GM23338 (cell line): ENCODE results near the gene GPC6. TPM values are rescaled to one million over a fixed set of nuclear protein-coding genes. Genes with fewer than 3 reads are reported as not detected.

Source experiments
- ATAC-seq: fragments of 200-7000 bp; cut with Tn5 transposase; 3 replicates; pipeline ENCODE4 v1.9.1; 2020
- DNase-seq: peaks from one replicate; pipeline ENCODE4 v3.0.0-alpha.2; 2015; ENCODE audit warnings: low spot score
- H2AFZ ChIP-seq: fragments of 200-600 bp; sonication (generic); 2 replicates; pipeline ENCODE4 v1.8.0; 2016; ENCODE audit warnings: antibody characterized with exemption, mild to moderate bottlenecking, moderate library complexity
- H3F3A ChIP-seq: fragments of 200-600 bp; sonication (generic); replicated peaks from 2 replicates; pipeline ENCODE4 v1.8.0; 2017; ENCODE audit warnings: antibody characterized with exemption, mixed run types, low read depth
- H3K27ac ChIP-seq: fragments of 200-600 bp; sonication (generic); 2 replicates; pipeline ENCODE4 v1.6.1; 2016; ENCODE audit warnings: low read depth
- H3K27me3 ChIP-seq: fragments of 200-600 bp; sonication (generic); 2 replicates; pipeline ENCODE4 v1.8.0; 2016; ENCODE audit warnings: mild to moderate bottlenecking, mixed run types, moderate library complexity; ENCODE audit not compliant: insufficient read depth
- H3K36me3 ChIP-seq: fragments of 200-600 bp; sonication (generic); 2 replicates; pipeline ENCODE4 v1.8.0; 2016; ENCODE audit warnings: mild to moderate bottlenecking; ENCODE audit not compliant: insufficient read depth
- H3K4me1 ChIP-seq: fragments of 200-600 bp; sonication (generic); 2 replicates; pipeline ENCODE4 v1.8.0; 2016; ENCODE audit warnings: mild to moderate bottlenecking, moderate library complexity; ENCODE audit not compliant: insufficient read depth
- H3K4me2 ChIP-seq: fragments of 200-600 bp; sonication (generic); 2 replicates; pipeline ENCODE4 v1.7.1; 2017; ENCODE audit warnings: mixed run types
- H3K4me3 ChIP-seq: fragments of 200-600 bp; sonication (generic); 2 replicates; pipeline ENCODE4 v1.6.1; 2016; ENCODE audit warnings: mixed run types
- H3K79me2 ChIP-seq: fragments of 200-600 bp; sonication (generic); replicated peaks from 2 replicates; pipeline ENCODE4 v1.8.0; 2017; ENCODE audit warnings: mild to moderate bottlenecking; ENCODE audit not compliant: insufficient read depth
- H3K9me2 ChIP-seq: fragments of 200-600 bp; sonication (generic); 2 replicates; pipeline ENCODE4 v1.8.0; 2017; ENCODE audit not compliant: insufficient read depth
- H4K20me1 ChIP-seq: fragments of 200-600 bp; sonication (generic); replicated peaks from 2 replicates; pipeline ENCODE4 v1.8.0; 2017; ENCODE audit warnings: mild to moderate bottlenecking; ENCODE audit not compliant: insufficient read depth
- H3K27ac Mint-ChIP-seq: 2 replicates; pipeline ENCODE4 v1.8.0; 2020; ENCODE audit warnings: inconsistent platforms, mild to moderate bottlenecking, moderate library complexity, mixed read lengths
- H3K27me3 Mint-ChIP-seq: 3 replicates; pipeline ENCODE4 v1.8.0; 2022; ENCODE audit warnings: low read depth, mild to moderate bottlenecking, moderate library complexity, mixed read lengths, inconsistent platforms; ENCODE audit not compliant: insufficient read depth, poor library complexity
- H3K36me3 Mint-ChIP-seq: 3 replicates; pipeline ENCODE4 v1.8.0; 2021; ENCODE audit warnings: low read depth, mild to moderate bottlenecking, inconsistent platforms, moderate library complexity, mixed read lengths
- H3K4me1 Mint-ChIP-seq: 3 replicates; pipeline ENCODE4 v1.8.0; 2020; ENCODE audit warnings: mild to moderate bottlenecking, inconsistent platforms, mixed read lengths
- H3K4me3 Mint-ChIP-seq: 3 replicates; pipeline ENCODE4 v1.8.0; 2021; ENCODE audit warnings: moderate library complexity, mild to moderate bottlenecking, inconsistent platforms, mixed read lengths
- H3K9me3 Mint-ChIP-seq: 3 replicates; pipeline ENCODE4 v1.8.0; 2020; ENCODE audit warnings: moderate library complexity, mild to moderate bottlenecking, inconsistent platforms, mixed read lengths
- CREB1 ChIP-seq: fragments of 250-450 bp; sonication (Bioruptor Pico); IDR thresholded peaks from 2 replicates; pipeline ENCODE4 v1.5.0; 2020; ENCODE audit warnings: low read depth, mild to moderate bottlenecking, moderate library complexity
- CTCF ChIP-seq, 2 experiments: fragments of 200-600 bp in 1 of 2; sonication (generic) in 1 of 2; conservative IDR thresholded peaks; 2 replicates each; pipeline versions ENCODE4 v1.5.1 to v1.6.1; 2016 to 2017; ENCODE audit warnings: antibody characterized with exemption in 2 of 2, low read depth in 2 of 2, mild to moderate bottlenecking in 2 of 2, moderate library complexity in 1 of 2
- EZH2 ChIP-seq: fragments of 200-600 bp; sonication (generic); IDR thresholded peaks from one replicate; pipeline ENCODE4 v1.8.0; 2017; ENCODE audit warnings: antibody characterized with exemption, mild to moderate bottlenecking, low read depth; ENCODE audit not compliant: unreplicated experiment
- EZH2phosphoT487 ChIP-seq: fragments of 200-600 bp; sonication (generic); IDR thresholded peaks from one replicate; pipeline ENCODE4 v1.8.1; 2018; ENCODE audit warnings: antibody characterized with exemption; ENCODE audit not compliant: unreplicated experiment
- NANOG ChIP-seq: IDR thresholded peaks from 2 replicates; pipeline ENCODE4 v1.6.1; 2016; ENCODE audit warnings: antibody characterized with exemption, borderline replicate concordance
- POLR2AphosphoS5 ChIP-seq: IDR thresholded peaks from 2 replicates; pipeline ENCODE4 v1.6.1; 2016; ENCODE audit warnings: antibody characterized with exemption, low read depth
- STAT1 ChIP-seq: IDR thresholded peaks from one replicate; pipeline ENCODE4 v1.6.1; 2016; ENCODE audit warnings: antibody characterized with exemption; ENCODE audit not compliant: unreplicated experiment
- ZNF114 ChIP-seq: fragments of 250-450 bp; sonication (Bioruptor Pico); IDR thresholded peaks from 2 replicates; pipeline ENCODE4 v1.5.0; 2020; ENCODE audit warnings: mild to moderate bottlenecking, moderate library complexity
- ZNF331 ChIP-seq: fragments of 250-450 bp; sonication (Bioruptor Pico); IDR thresholded peaks from 2 replicates; pipeline ENCODE4 v1.5.0; 2020; ENCODE audit warnings: low read depth, mild to moderate bottlenecking, moderate library complexity
- polyA plus RNA-seq: library from polyadenylated mRNA; unstranded; fragments of >200 nt; fragmentation: Nextera tagmentation; extraction: Ambion mirVana; gene quantifications from 2 replicates; pipeline ENCODE4 v1.2.1, GENCODE V29; 2016
- total RNA-seq: library from RNA; depleted of rRNA; stranded (reverse); fragments of >200 nt; shearing (Covaris generic); gene quantifications from 2 replicates; pipeline ENCODE4 v1.2.3, GENCODE V29; 2014
- TF ChIP-seq, protein P1 (sequence below): IDR thresholded peaks from 2 replicates; pipeline ENCODE4 v1.6.1; 2016; ENCODE audit warnings: antibody characterized with exemption
- TF ChIP-seq, protein P2 (sequence below): IDR thresholded peaks from one replicate; pipeline ENCODE4 v1.6.1; 2018; ENCODE audit warnings: antibody characterized with exemption; ENCODE audit not compliant: unreplicated experiment

GPC6 gene
- total and polyA plus RNA-seq, 2 experiments from 2014 or later: 6.4 to 28.6 TPM

GRCh38 chr13:93674337-93674755 is 447.7 kb downstream of the GPC6 start:
- no peak overlapping the region for H3K4me2 ChIP-seq
- H3K36me3 Mint-ChIP-seq: peaks cover 4% of the 10 kb centered on the region
- H3K4me3 Mint-ChIP-seq: no peak overlapping the region
- no peaks in the 10 kb centered on the region for H3K4me1 Mint-ChIP-seq
- no peaks in the 10 kb centered on the region for H3K36me3 ChIP-seq
- no peak overlapping the region for H3K27ac Mint-ChIP-seq
- ATAC-seq: no peak
- no peaks in the 10 kb centered on the region for H4K20me1 ChIP-seq
- no peak overlapping the region for H3K27ac ChIP-seq
- H3K27me3 Mint-ChIP-seq: no peaks in the 10 kb centered on the region
- H3K9me3 Mint-ChIP-seq: peaks cover 4% of the 10 kb centered on the region; the same call in 2 of the 3 replicates
- H3F3A ChIP-seq: no peaks in the 10 kb centered on the region
- no peak overlapping the region for H2AFZ ChIP-seq
- no peak overlapping the region for H3K4me3 ChIP-seq
- no peak for DNase-seq
- no peaks in the 10 kb centered on the region for H3K4me1 ChIP-seq
- TF ChIP-seq, protein P1, sequence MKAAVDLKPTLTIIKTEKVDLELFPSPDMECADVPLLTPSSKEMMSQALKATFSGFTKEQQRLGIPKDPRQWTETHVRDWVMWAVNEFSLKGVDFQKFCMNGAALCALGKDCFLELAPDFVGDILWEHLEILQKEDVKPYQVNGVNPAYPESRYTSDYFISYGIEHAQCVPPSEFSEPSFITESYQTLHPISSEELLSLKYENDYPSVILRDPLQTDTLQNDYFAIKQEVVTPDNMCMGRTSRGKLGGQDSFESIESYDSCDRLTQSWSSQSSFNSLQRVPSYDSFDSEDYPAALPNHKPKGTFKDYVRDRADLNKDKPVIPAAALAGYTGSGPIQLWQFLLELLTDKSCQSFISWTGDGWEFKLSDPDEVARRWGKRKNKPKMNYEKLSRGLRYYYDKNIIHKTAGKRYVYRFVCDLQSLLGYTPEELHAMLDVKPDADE: no peak
- TF ChIP-seq POLR2AphosphoS5 (no peak), ZNF114 (CRISPR knock-in tag) (no peak), EZH2phosphoT487 (no peak), STAT1 (no peak), NANOG (no peak), CTCF (conservative IDR thresholded peaks at IDR 0.05; ENCODE audit: low read depth in 2 of 2) (no peak), EZH2 (no peak)
- H3K79me2 ChIP-seq: no peaks in the 10 kb centered on the region
- H3K27me3 ChIP-seq: no peaks in the 10 kb centered on the region
- no peaks in the 10 kb centered on the region for H3K9me2 ChIP-seq

GRCh38 chr13:93680329-93680728 is 453.7 kb downstream of the GPC6 start:
- DNase-seq: peak; percentile 13

More at GRCh38 chr13:93680329-93680728, 453.7 kb downstream of the GPC6 start:
- Histone ChIP-seq H3K4me2 (no peak overlapping the region), H3K27me3 (no peaks in the 10 kb centered on the region), H3K27ac (no peak overlapping the region), H3K4me1 (no peaks in the 10 kb centered on the region), H3K4me3 (no peak overlapping the region), H4K20me1 (no peaks in the 10 kb centered on the region), H3K36me3 (no peaks in the 10 kb centered on the region), H3K9me2 (no peaks in the 10 kb centered on the region), H3K79me2 (no peaks in the 10 kb centered on the region), H3F3A (no peaks in the 10 kb centered on the region), H2AFZ (no peak overlapping the region)
- Mint-ChIP-seq H3K36me3 (no peaks in the 10 kb centered on the region), H3K9me3 (no peaks in the 10 kb centered on the region), H3K4me3 (no peak overlapping the region), H3K27me3 (no peaks in the 10 kb centered on the region), H3K27ac (no peak overlapping the region), H3K4me1 (peaks cover 5% of the 10 kb centered on the region; the same call in 1 of the 3 replicates)
- no peak for ATAC-seq
- TF ChIP-seq ZNF114 (CRISPR knock-in tag) (no peak), CREB1 (no peak), CTCF (conservative IDR thresholded peaks at IDR 0.05; ENCODE audit: low read depth in 2 of 2) (no peak), EZH2 (no peak), ZNF331 (CRISPR knock-in tag) (no peak), EZH2phosphoT487 (no peak)
- TF ChIP-seq, protein P2, sequence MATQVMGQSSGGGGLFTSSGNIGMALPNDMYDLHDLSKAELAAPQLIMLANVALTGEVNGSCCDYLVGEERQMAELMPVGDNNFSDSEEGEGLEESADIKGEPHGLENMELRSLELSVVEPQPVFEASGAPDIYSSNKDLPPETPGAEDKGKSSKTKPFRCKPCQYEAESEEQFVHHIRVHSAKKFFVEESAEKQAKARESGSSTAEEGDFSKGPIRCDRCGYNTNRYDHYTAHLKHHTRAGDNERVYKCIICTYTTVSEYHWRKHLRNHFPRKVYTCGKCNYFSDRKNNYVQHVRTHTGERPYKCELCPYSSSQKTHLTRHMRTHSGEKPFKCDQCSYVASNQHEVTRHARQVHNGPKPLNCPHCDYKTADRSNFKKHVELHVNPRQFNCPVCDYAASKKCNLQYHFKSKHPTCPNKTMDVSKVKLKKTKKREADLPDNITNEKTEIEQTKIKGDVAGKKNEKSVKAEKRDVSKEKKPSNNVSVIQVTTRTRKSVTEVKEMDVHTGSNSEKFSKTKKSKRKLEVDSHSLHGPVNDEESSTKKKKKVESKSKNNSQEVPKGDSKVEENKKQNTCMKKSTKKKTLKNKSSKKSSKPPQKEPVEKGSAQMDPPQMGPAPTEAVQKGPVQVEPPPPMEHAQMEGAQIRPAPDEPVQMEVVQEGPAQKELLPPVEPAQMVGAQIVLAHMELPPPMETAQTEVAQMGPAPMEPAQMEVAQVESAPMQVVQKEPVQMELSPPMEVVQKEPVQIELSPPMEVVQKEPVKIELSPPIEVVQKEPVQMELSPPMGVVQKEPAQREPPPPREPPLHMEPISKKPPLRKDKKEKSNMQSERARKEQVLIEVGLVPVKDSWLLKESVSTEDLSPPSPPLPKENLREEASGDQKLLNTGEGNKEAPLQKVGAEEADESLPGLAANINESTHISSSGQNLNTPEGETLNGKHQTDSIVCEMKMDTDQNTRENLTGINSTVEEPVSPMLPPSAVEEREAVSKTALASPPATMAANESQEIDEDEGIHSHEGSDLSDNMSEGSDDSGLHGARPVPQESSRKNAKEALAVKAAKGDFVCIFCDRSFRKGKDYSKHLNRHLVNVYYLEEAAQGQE: no peak
